HL-60 (cell line): ENCODE results near the gene MYO10.

ENCODE experiments used
- DNase-seq, 2 experiments: peaks; one replicate each; pipeline ENCODE4 v3.0.0-alpha.2; 2010 to 2020; ENCODE audit warnings: low read depth in 1 of 2, low spot score in 1 of 2
- H3K27ac ChIP-seq: fragments of 250-450 bp; sonication (Bioruptor Pico); replicated peaks from 2 replicates; pipeline ENCODE4 v1.5.1; 2020; ENCODE audit warnings: mild to moderate bottlenecking, moderate library complexity
- H3K27me3 ChIP-seq: fragments of 250-450 bp; sonication (Bioruptor Pico); 2 replicates; pipeline ENCODE4 v1.5.1; 2021; ENCODE audit warnings: mild to moderate bottlenecking, moderate library complexity; ENCODE audit not compliant: insufficient read depth, poor library complexity, severe bottlenecking
- H3K4me3 ChIP-seq: replicated peaks from 2 replicates; pipeline ENCODE4 v1.5.1; 2011; ENCODE audit warnings: mild to moderate bottlenecking, control low read depth, low read length; ENCODE audit not compliant: insufficient read depth
- GABPA ChIP-seq: IDR thresholded peaks from 2 replicates; pipeline ENCODE4 v1.6.1; 2012; ENCODE audit warnings: low read depth
- POLR2AphosphoS5 ChIP-seq: IDR thresholded peaks from 2 replicates; pipeline ENCODE4 v1.6.1; 2012; ENCODE audit warnings: low read depth
- SPI1 ChIP-seq: IDR thresholded peaks from 2 replicates; pipeline ENCODE4 v1.6.1; 2012; ENCODE audit warnings: low read depth, mild to moderate bottlenecking, borderline replicate concordance
- TF ChIP-seq, protein P1 (sequence below): IDR thresholded peaks from 2 replicates; pipeline ENCODE4 v1.6.1; 2012; ENCODE audit warnings: low read depth; ENCODE audit not compliant: insufficient replicate concordance
- TF ChIP-seq, protein P2 (sequence below): IDR thresholded peaks from one replicate; pipeline ENCODE4 v1.5.1; 2011; ENCODE audit warnings: low read length, control low read depth, inconsistent platforms; ENCODE audit not compliant: insufficient read depth

Gene MYO10

GRCh38 chr5:16809395-16810207, 126.5 kb downstream of the MYO10 start:
- Histone ChIP-seq H3K4me3 (no peak overlapping the region), H3K27me3 (no peaks in the 10 kb centered on the region), H3K27ac (no peak overlapping the region)
- TF ChIP-seq GABPA (no peak), POLR2AphosphoS5 (no peak), SPI1 (no peak)
- TF ChIP-seq, protein P1, sequence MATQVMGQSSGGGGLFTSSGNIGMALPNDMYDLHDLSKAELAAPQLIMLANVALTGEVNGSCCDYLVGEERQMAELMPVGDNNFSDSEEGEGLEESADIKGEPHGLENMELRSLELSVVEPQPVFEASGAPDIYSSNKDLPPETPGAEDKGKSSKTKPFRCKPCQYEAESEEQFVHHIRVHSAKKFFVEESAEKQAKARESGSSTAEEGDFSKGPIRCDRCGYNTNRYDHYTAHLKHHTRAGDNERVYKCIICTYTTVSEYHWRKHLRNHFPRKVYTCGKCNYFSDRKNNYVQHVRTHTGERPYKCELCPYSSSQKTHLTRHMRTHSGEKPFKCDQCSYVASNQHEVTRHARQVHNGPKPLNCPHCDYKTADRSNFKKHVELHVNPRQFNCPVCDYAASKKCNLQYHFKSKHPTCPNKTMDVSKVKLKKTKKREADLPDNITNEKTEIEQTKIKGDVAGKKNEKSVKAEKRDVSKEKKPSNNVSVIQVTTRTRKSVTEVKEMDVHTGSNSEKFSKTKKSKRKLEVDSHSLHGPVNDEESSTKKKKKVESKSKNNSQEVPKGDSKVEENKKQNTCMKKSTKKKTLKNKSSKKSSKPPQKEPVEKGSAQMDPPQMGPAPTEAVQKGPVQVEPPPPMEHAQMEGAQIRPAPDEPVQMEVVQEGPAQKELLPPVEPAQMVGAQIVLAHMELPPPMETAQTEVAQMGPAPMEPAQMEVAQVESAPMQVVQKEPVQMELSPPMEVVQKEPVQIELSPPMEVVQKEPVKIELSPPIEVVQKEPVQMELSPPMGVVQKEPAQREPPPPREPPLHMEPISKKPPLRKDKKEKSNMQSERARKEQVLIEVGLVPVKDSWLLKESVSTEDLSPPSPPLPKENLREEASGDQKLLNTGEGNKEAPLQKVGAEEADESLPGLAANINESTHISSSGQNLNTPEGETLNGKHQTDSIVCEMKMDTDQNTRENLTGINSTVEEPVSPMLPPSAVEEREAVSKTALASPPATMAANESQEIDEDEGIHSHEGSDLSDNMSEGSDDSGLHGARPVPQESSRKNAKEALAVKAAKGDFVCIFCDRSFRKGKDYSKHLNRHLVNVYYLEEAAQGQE, result no peak
- TF ChIP-seq, protein P2, sequence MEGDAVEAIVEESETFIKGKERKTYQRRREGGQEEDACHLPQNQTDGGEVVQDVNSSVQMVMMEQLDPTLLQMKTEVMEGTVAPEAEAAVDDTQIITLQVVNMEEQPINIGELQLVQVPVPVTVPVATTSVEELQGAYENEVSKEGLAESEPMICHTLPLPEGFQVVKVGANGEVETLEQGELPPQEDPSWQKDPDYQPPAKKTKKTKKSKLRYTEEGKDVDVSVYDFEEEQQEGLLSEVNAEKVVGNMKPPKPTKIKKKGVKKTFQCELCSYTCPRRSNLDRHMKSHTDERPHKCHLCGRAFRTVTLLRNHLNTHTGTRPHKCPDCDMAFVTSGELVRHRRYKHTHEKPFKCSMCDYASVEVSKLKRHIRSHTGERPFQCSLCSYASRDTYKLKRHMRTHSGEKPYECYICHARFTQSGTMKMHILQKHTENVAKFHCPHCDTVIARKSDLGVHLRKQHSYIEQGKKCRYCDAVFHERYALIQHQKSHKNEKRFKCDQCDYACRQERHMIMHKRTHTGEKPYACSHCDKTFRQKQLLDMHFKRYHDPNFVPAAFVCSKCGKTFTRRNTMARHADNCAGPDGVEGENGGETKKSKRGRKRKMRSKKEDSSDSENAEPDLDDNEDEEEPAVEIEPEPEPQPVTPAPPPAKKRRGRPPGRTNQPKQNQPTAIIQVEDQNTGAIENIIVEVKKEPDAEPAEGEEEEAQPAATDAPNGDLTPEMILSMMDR, result no peak
- DNase-seq, result no peak

GRCh38 chr5:16809010-16809394, 127.1 kb downstream of the MYO10 start:
- no peaks in the 10 kb centered on the region for H3K27me3 ChIP-seq
- no peak for TF ChIP-seq POLR2AphosphoS5
- no peak overlapping the region for H3K27ac ChIP-seq
- no peak for DNase-seq
- no peak overlapping the region for H3K4me3 ChIP-seq

- Histone ChIP-seq H3K27me3 (no peaks in the 10 kb centered on the region), H3K4me3 (no peak overlapping the region), H3K27ac (no peak overlapping the region)
- TF ChIP-seq POLR2AphosphoS5 (no peak), SPI1 (no peak), GABPA (no peak)
- TF ChIP-seq, protein P2, result no peak
- TF ChIP-seq, protein P1, result no peak
- DNase-seq, result no peak
These were observed 128.1 kb downstream of the MYO10 start for GRCh38 chr5:16808021-16808420.

DNA sequence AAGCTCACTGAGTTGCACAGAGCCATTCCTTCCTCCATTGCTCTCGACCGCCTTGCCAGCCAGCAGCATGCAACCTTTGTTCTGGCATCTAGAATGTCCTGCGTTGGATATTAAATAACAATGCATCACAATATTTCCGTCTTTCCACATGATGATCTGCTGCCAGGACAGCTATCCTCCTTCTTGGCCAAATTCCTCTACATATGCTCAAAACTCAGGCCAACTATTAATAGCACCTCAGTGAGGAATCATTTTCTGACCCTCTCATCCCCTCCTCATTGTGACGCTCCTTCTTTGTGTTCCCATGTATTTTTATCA, 128.6 kb downstream of the MYO10 start:
- no peak overlapping the region for H3K27ac ChIP-seq
- DNase-seq, result no peak
- no peak overlapping the region for H3K4me3 ChIP-seq
- no peak for TF ChIP-seq SPI1
- TF ChIP-seq, protein P1, result no peak
- no peak for TF ChIP-seq POLR2AphosphoS5
- no peak for TF ChIP-seq GABPA
- TF ChIP-seq, protein P2, result no peak
- H3K27me3 ChIP-seq, result no peaks in the 10 kb centered on the region
